ENCODE data around the gene KRT17. TPM values are rescaled to one million over a fixed set of nuclear protein-coding genes. Genes with fewer than 3 reads are reported as not detected.
"Not testable (repeated sequence)": the region's sequence is repeated elsewhere in the genome, so short reads cannot be mapped to it uniquely, and the experiment has no call there.

The KRT17 gene
- total and polyA plus RNA-seq, 9 of the 15 experiments (the other 6 are each of a cell fraction or from before 2014, with no cell fraction given) = 0.23 to 0.25 TPM; not detected in 7

GRCh38 chr17:41627316-41628072 lies 3.1 kb upstream of the KRT17 start:
- WGBS (ENCODE audit: insufficient coverage, low coverage, missing lambda C conversion rate) = 6% methylated on average over 20 of the region's 23 CpGs
- Histone ChIP-seq H2AFZ (ENCODE audit: low read depth, low read length) (no peak overlapping the region), H3K27me3 (ENCODE audit: control insufficient read depth in 2 of 2, insufficient read depth in 2 of 2, low read length in 2 of 2) (peaks cover 0 to 40% of the 10 kb centered on the region in 2 experiments; a peak in 2 of 5 replicates), H3K27ac (ENCODE audit: extremely low read depth, low read depth, low read length) (no peak overlapping the region), H3K79me2 (ENCODE audit: control insufficient read depth, insufficient read depth, low read length) (no peaks in the 10 kb centered on the region), H3K4me2 (ENCODE audit: insufficient read depth, low read length) (no peak overlapping the region), H3K9me1 (ENCODE audit: control insufficient read depth, insufficient read depth, low read length) (peaks cover 4% of the 10 kb centered on the region), H3K4me3 (no peak overlapping the region), H4K20me1 (replicated peaks; ENCODE audit: control insufficient read depth, insufficient read depth, low read length) (no peaks in the 10 kb centered on the region), H3K36me3 (ENCODE audit: control insufficient read depth, insufficient read depth, low read length) (no peaks in the 10 kb centered on the region), H3K9me3 (replicated peaks; ENCODE audit: control insufficient read depth, insufficient read depth, low read depth, low read length) (no peaks in the 10 kb centered on the region), H3K9ac (ENCODE audit: insufficient read depth in 1 of 2, low read depth in 2 of 2, low read length in 2 of 2) (peak overlapping the region in 1 of 2 experiments; percentile 35; a peak in 1 of 4 replicates), H3K4me1 (replicated peaks in 1 of 2; ENCODE audit: control insufficient read depth in 2 of 2, insufficient read depth in 2 of 2, low read length in 2 of 2) (peaks cover 3 to 30% of the 10 kb centered on the region in 2 experiments; a peak in 3 of 5 replicates)
- ChIA-PET CTCF (ENCODE audit: low intra/inter-chr PET ratio) (no interaction called here), POLR2A (interaction anchor here (0.6 kb wide), 1 partner anchor 169 kb away, joined by 5 read pairs; no protein-coding TSS in a partner anchor)
- in situ Hi-C loops (cut with MboI) (no loop called here), intact Hi-C loops (cut with micrococcal nuclease) (no loop called here)
- BruUV-seq (replicated peaks) = no TSS peak
- TF ChIP-seq POLR2G (IDR thresholded peaks at IDR 0.05; ENCODE audit: low read depth, low read length) (no peak), PREB (CRISPR knock-in tag; IDR thresholded peaks at IDR 0.05) (no peak), OTX1 (CRISPR knock-in tag; IDR thresholded peaks at IDR 0.05) (no peak), MAFK (IDR thresholded peaks at IDR 0.05; ENCODE audit: low read length) (no peak), CTCF (IDR thresholded peaks at IDR 0.05 in 2 of 3, conservative IDR thresholded peaks at IDR 0.05 in 1 of 3; ENCODE audit: insufficient read depth in 2 of 3, low read depth in 1 of 3, low read length in 3 of 3) (peak; percentile 25 to 37 (median 32); a peak in 1 of 6 replicates), ZBTB7A (IDR thresholded peaks at IDR 0.05; ENCODE audit: borderline replicate concordance, control insufficient read depth, low read depth, low read length) (peak; percentile 24; the same call in 1 of the 2 replicates), CREM (IDR thresholded peaks at IDR 0.05; ENCODE audit: low read depth) (peak; percentile 34; the same call in 1 of the 2 replicates)
- ATAC-seq (peak; percentile 69), DNase-seq (ENCODE audit: extremely low read depth in 1 of 4, low spot score in 3 of 4) (peak in 1 of 4 experiments; percentile 25), FAIRE-seq (no peak)

GRCh38 chr17:41626914-41627295 lies 2.5 kb upstream of the KRT17 start:
- H3K9me3 ChIP-seq (replicated peaks; ENCODE audit: control insufficient read depth, insufficient read depth, low read depth, low read length); H3K36me3 ChIP-seq (ENCODE audit: control insufficient read depth, insufficient read depth, low read length); DNase-seq (ENCODE audit: extremely low read depth in 1 of 4, low spot score in 3 of 4); H4K20me1 ChIP-seq (replicated peaks; ENCODE audit: control insufficient read depth, insufficient read depth, low read length); intact Hi-C loops (cut with micrococcal nuclease); FAIRE-seq; in situ Hi-C loops (cut with MboI); H3K79me2 ChIP-seq (ENCODE audit: control insufficient read depth, insufficient read depth, low read length); H3K27ac ChIP-seq (ENCODE audit: extremely low read depth, low read depth, low read length); BruUV-seq (replicated peaks); H2AFZ ChIP-seq (ENCODE audit: low read depth, low read length); H3K4me2 ChIP-seq (ENCODE audit: insufficient read depth, low read length); H3K4me3 ChIP-seq; H3K9me1 ChIP-seq (ENCODE audit: control insufficient read depth, insufficient read depth, low read length); POLR2A ChIA-PET; H3K9ac ChIP-seq (ENCODE audit: insufficient read depth in 1 of 2, low read depth in 2 of 2, low read length in 2 of 2); CTCF ChIA-PET (ENCODE audit: low intra/inter-chr PET ratio); ATAC-seq: not testable (repeated sequence)
- WGBS (ENCODE audit: insufficient coverage, low coverage, missing lambda C conversion rate) = 0% methylated on average over 5 of the region's 5 CpGs
- Histone ChIP-seq H3K4me1 (replicated peaks in 1 of 2; ENCODE audit: control insufficient read depth in 2 of 2, insufficient read depth in 2 of 2, low read length in 2 of 2) (peaks cover 3 to 25% of the 10 kb centered on the region in 2 experiments; a peak in 3 of 5 replicates), H3K27me3 (ENCODE audit: control insufficient read depth in 2 of 2, insufficient read depth in 2 of 2, low read length in 2 of 2) (peaks cover 0 to 40% of the 10 kb centered on the region in 2 experiments; a peak in 2 of 5 replicates)
